ENCODE results near the gene EYA3.

- TF ChIP-seq, protein P1, sequence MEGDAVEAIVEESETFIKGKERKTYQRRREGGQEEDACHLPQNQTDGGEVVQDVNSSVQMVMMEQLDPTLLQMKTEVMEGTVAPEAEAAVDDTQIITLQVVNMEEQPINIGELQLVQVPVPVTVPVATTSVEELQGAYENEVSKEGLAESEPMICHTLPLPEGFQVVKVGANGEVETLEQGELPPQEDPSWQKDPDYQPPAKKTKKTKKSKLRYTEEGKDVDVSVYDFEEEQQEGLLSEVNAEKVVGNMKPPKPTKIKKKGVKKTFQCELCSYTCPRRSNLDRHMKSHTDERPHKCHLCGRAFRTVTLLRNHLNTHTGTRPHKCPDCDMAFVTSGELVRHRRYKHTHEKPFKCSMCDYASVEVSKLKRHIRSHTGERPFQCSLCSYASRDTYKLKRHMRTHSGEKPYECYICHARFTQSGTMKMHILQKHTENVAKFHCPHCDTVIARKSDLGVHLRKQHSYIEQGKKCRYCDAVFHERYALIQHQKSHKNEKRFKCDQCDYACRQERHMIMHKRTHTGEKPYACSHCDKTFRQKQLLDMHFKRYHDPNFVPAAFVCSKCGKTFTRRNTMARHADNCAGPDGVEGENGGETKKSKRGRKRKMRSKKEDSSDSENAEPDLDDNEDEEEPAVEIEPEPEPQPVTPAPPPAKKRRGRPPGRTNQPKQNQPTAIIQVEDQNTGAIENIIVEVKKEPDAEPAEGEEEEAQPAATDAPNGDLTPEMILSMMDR (conservative IDR thresholded peaks at IDR 0.05; ENCODE audit: low read depth, low read length) = no peak
- TF ChIP-seq EZH2phosphoT487 (IDR thresholded peaks at IDR 0.05; ENCODE audit: borderline replicate concordance, low read length) (no peak), EZH2 (IDR thresholded peaks at IDR 0.05; ENCODE audit: low read length, unreplicated experiment) (no peak)
These were observed 56.1 kb downstream of the EYA3 start for GRCh38 chr1:28032281-28032680.

All from PC-3 (cell line).